GM23248 (cell line): ENCODE data around the gene POC5.

Source experiments
- EZH2 ChIP-seq: fragments of 200-600 bp; sonication (generic); IDR thresholded peaks from 2 replicates; pipeline ENCODE4 v1.6.1; 2018; ENCODE audit warnings: antibody characterized with exemption, mild to moderate bottlenecking; ENCODE audit not compliant: insufficient read depth, poor library complexity, severe bottlenecking
- EZH2phosphoT487 ChIP-seq: fragments of 200-600 bp; sonication (generic); IDR thresholded peaks from 2 replicates; pipeline ENCODE4 v1.6.1; 2018; ENCODE audit warnings: antibody characterized with exemption, moderate library complexity, mild to moderate bottlenecking, low read depth; ENCODE audit not compliant: insufficient read depth

DNA sequence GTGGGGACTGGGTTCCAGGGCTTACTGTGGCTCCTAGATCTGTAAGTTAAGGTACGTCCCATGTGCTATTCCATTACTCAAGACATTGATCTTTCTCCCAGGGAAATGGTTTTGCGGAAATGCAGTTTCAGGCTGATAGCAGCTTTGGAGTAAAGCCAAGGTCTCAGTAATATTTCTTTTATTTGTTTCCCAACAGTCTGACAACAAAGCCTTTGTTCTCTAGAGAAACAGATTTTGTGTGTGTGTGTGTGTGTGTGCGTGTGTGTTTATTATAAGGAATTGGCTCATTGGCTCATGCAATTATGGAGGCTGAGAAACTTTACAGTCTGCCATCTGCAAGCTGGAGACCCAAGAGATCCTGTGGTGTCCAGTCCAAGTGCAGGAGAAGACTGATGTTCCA lies 12.1 kb upstream of the POC5 start:
- TF ChIP-seq EZH2, result no peak
- no peak for TF ChIP-seq EZH2phosphoT487
